ENCODE data around the gene NOTUM. TPM values are rescaled to one million over a fixed set of nuclear protein-coding genes. Genes with fewer than 3 reads are reported as not detected.
A peak's percentile ranks its signal among the peaks of the same experiment; 100 is the strongest.

Gene NOTUM
- total RNA-seq, 1 donor from 2014 or later: 5.9 TPM

DNA sequence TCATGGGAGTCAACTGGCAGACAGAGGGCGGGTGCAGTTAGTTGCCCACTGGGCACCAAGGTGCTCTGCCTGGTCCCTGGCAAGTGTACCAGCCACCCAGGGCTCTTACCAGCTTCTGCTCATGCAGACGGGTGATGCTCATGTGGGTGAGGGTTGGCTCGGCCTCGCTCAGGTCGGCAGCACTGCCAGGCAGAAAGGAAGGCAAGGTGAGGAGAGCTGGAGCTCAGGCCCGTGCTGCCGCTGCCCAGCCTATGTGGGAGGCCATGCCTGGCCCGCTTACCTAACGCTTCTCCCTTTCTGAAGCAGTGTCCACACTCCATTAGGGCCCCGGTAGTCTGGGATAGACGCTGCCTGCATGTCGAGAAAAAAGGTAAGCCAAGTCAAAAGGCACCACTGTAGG, 45.7 kb downstream of the NOTUM start:
- Mint-ChIP-seq H3K9me3 (no peaks in the 10 kb centered on the region), H3K27me3 (ENCODE audit: low read depth) (no peaks in the 10 kb centered on the region), H3K36me3 (peaks cover 11% of the 10 kb centered on the region), H3K27ac (no peak overlapping the region), H3K4me3 (no peak overlapping the region), H3K4me1 (peaks cover 11% of the 10 kb centered on the region)
- DNase-seq (ENCODE audit: low spot score in 2 of 2, unreplicated experiment in 2 of 2): no peak
- TF ChIP-seq, protein P1, sequence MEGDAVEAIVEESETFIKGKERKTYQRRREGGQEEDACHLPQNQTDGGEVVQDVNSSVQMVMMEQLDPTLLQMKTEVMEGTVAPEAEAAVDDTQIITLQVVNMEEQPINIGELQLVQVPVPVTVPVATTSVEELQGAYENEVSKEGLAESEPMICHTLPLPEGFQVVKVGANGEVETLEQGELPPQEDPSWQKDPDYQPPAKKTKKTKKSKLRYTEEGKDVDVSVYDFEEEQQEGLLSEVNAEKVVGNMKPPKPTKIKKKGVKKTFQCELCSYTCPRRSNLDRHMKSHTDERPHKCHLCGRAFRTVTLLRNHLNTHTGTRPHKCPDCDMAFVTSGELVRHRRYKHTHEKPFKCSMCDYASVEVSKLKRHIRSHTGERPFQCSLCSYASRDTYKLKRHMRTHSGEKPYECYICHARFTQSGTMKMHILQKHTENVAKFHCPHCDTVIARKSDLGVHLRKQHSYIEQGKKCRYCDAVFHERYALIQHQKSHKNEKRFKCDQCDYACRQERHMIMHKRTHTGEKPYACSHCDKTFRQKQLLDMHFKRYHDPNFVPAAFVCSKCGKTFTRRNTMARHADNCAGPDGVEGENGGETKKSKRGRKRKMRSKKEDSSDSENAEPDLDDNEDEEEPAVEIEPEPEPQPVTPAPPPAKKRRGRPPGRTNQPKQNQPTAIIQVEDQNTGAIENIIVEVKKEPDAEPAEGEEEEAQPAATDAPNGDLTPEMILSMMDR (IDR thresholded peaks at IDR 0.05; ENCODE audit: unreplicated experiment): no peak

DNA sequence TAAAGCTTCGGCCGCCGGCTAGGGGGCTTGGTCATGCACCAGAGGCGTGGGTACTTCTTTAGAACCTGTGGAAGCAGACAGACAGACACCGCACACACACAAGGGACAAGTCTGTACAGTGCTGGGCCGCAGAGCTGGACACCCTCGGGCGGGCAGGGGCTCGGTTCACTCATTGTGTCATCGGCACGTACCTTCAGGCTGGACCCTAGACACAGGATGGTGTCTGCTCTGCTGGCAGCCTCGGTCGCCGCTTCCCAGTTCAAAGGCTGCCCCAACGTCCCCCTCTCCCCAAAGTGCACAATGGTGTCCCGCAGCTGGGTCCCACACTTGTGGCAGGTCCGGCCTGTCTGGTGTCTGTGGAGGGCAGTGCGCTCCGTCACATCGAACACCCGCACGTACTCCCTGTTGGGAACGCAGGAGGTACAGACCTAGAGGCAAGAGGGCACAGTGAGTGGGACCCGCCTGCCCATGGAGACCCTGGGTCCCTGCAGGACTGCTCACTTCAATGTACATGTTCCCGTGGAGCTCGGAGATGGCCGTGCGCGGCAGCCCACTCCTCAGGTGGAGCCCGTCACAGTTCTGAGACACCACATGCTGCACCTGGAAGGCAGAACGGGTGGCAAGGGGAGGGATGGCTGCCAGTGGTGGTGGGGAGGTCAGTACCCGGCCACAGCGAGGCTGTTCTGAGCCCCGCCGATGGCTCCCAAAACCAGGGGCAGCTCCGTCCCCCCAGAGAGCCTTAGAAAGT, 46.7 kb downstream of the NOTUM start:
- TF ChIP-seq, protein P1 (IDR thresholded peaks at IDR 0.05; ENCODE audit: unreplicated experiment): no peak
- no peak for DNase-seq (ENCODE audit: low spot score in 2 of 2, unreplicated experiment in 2 of 2)
- H3K9me3 Mint-ChIP-seq: no peaks in the 10 kb centered on the region
- H3K36me3 Mint-ChIP-seq: peaks cover 11% of the 10 kb centered on the region
- H3K4me1 Mint-ChIP-seq: peaks cover 11% of the 10 kb centered on the region
- no peak overlapping the region for H3K4me3 Mint-ChIP-seq
- H3K27ac Mint-ChIP-seq: no peak overlapping the region
- no peaks in the 10 kb centered on the region for H3K27me3 Mint-ChIP-seq (ENCODE audit: low read depth)

DNA sequence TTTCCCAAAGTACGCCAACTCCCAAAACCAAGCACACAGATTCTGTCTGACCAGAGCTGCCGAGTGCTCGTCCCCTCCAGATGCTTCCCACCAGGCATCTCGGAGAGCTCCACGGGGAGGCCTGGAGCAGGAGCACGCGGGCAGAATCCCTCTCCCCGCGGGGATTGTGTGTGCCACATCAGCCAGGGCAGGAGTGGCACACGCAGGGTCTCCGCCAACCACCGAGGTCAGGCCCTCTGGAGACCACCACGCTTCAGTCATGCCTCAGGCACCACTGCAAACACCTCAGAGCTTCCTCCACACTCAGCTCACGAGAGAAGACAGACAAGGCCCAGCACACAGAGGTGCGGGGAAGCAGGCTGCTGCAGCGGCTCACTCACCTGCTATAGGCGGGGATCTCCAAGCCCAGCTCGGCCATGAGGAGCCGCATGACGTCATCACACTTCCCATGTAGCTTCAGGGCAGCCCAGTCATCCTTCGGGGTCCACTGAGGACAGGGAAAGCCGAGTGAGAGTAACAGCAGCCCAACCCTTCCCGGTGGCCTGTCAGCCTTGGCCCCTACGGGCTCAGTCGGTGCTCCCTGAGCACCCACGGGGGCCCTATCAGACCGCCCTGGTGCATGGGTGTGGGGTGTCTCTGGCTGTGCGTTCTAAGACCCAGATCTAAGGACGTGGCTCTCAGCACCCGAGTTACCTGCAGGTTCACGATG, 47.4 kb downstream of the NOTUM start:
- TF ChIP-seq, protein P1 (IDR thresholded peaks at IDR 0.05; ENCODE audit: unreplicated experiment): no peak
- Mint-ChIP-seq H3K4me3 (no peak overlapping the region), H3K27ac (no peak overlapping the region)

DNA sequence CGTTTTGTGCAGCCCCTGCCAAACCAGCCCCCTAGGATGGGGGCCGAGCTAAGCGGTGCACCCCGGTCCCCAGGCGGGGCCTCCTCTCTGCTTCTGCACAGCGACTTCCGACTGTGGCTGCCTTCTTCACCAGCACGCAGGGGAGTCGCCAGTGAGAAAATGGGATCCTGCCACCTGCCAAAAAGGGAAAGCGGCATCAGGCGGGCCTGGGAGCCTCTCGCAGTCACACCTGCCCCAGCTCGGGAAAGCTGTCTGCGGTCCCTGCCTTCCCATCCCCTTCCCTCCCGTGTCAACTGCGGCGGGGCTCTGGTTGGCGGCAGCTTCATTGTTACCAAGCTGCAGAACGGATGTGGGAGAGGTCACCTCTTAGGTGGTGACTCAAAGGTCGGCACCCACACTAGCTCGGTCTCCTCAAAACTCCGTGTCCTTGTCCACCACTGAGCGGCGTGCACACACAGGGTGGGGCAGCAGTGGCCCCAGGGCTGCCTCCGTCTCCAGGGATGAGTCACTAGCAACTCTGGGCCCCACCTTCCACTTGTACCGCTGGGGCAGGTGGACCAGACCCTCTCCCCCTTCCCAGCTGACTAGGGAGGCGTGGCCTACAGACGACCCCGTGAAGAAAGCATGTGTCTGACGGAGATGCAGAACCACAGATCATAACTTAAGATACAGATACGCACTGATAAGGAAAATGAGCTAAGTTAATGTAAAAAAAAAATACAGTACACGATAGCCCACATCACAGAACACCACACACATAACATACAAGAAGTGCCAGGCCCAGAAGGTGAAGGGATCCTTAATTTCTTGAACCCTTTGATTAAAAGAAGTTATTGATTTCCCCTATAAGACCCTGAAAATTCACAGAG, 48.3 kb downstream of the NOTUM start:
- Mint-ChIP-seq H3K4me1 (peaks cover 11% of the 10 kb centered on the region), H3K27me3 (ENCODE audit: low read depth) (no peaks in the 10 kb centered on the region), H3K4me3 (no peak overlapping the region), H3K9me3 (no peaks in the 10 kb centered on the region), H3K27ac (no peak overlapping the region), H3K36me3 (peaks cover 11% of the 10 kb centered on the region)
- DNase-seq (ENCODE audit: low spot score in 2 of 2, unreplicated experiment in 2 of 2): no peak
- TF ChIP-seq, protein P1 (IDR thresholded peaks at IDR 0.05; ENCODE audit: unreplicated experiment): no peak

More for the DNA sequence above, 47.4 kb downstream of the NOTUM start:
- Mint-ChIP-seq H3K27me3 (ENCODE audit: low read depth) (no peaks in the 10 kb centered on the region), H3K4me1 (peaks cover 11% of the 10 kb centered on the region), H3K9me3 (no peaks in the 10 kb centered on the region), H3K36me3 (peaks cover 11% of the 10 kb centered on the region)
- DNase-seq (ENCODE audit: low spot score in 2 of 2, unreplicated experiment in 2 of 2): no peak

DNA sequence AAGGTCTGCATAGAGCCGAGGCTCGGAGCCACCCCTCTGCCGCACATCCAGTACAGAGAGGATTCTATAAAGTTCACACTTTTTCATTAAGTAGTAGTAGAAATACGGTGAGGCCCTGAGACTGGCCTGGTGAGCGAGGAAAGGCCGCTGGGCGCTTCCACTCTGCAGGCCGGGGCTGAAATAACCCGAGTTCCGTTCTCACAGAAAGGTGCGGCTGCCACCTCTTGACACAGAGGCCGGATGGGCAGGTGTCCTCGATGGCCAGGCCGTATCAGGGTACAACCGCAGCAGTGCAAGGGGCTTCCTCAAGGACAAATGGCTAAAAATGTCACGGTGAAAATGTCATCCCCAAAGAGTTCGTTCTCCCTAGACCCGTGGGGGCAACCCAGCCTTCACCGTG, 49.0 kb downstream of the NOTUM start:
- DNase-seq (ENCODE audit: low spot score in 2 of 2, unreplicated experiment in 2 of 2): no peak
- peaks cover 11% of the 10 kb centered on the region for H3K36me3 Mint-ChIP-seq
- H3K4me1 Mint-ChIP-seq: peaks cover 6% of the 10 kb centered on the region
- H3K27ac Mint-ChIP-seq: no peak overlapping the region
- H3K4me3 Mint-ChIP-seq: peak overlapping the region; percentile 56
- no peaks in the 10 kb centered on the region for H3K9me3 Mint-ChIP-seq
- H3K27me3 Mint-ChIP-seq (ENCODE audit: low read depth): no peaks in the 10 kb centered on the region
- TF ChIP-seq, protein P1 (IDR thresholded peaks at IDR 0.05; ENCODE audit: unreplicated experiment): no peak

Data from mesothelial cell of epicardium (in vitro differentiated cells).